GM21737 (cell line): ENCODE results near the gene TTC19.
"Not testable (repeated sequence)": the region's sequence is repeated elsewhere in the genome, so short reads cannot be mapped to it uniquely, and the experiment has no call there.

Source experiments
- ATAC-seq: cut with Tn5 transposase; IDR thresholded peaks from one replicate; pipeline ENCODE4 v1.9.1; 2021; ENCODE audit warnings: mild to moderate bottlenecking, moderate library complexity; ENCODE audit not compliant: unreplicated experiment

The TTC19 gene

GRCh38 chr17:15972497-15972951 is 27.1 kb upstream of the TTC19 start:
- no peak for ATAC-seq

- ATAC-seq = no peak
These were observed 26.6 kb upstream of the TTC19 start for GRCh38 chr17:15973016-15973415.

GRCh38 chr17:15973834-15974233 is 25.8 kb upstream of the TTC19 start:
- ATAC-seq = no peak

- no peak for ATAC-seq
These were observed 21.7 kb upstream of the TTC19 start for GRCh38 chr17:15977894-15978293.

GRCh38 chr17:15978606-15979005 is 21.0 kb upstream of the TTC19 start:
- no peak for ATAC-seq

GRCh38 chr17:15979013-15979412 is 20.6 kb upstream of the TTC19 start:
- ATAC-seq = not testable (repeated sequence)

GRCh38 chr17:15981208-15981607 is 18.4 kb upstream of the TTC19 start:
- ATAC-seq = no peak

- ATAC-seq = no peak
These were observed 17.7 kb upstream of the TTC19 start for GRCh38 chr17:15981646-15982580.

- ATAC-seq = no peak
These were observed 3.3 kb upstream of the TTC19 start for GRCh38 chr17:15996322-15996721.

- ATAC-seq = no peak
These were observed 1.5 kb upstream of the TTC19 start for GRCh38 chr17:15998031-15998562.

- peak; percentile 39 for ATAC-seq
These were observed 577 bp downstream of the TTC19 start for GRCh38 chr17:15999974-16000827.

- no peak for ATAC-seq
These were observed 1.7 kb downstream of the TTC19 start for GRCh38 chr17:16001226-16001897.

GRCh38 chr17:16002708-16003260 is 3.2 kb downstream of the TTC19 start:
- ATAC-seq = no peak

GRCh38 chr17:16003841-16004240 is 4.2 kb downstream of the TTC19 start:
- ATAC-seq = no peak

- no peak for ATAC-seq
These were observed 6.0 kb downstream of the TTC19 start for GRCh38 chr17:16005636-16006035.

GRCh38 chr17:16007439-16007838 is 7.8 kb downstream of the TTC19 start:
- no peak for ATAC-seq

GRCh38 chr17:16013943-16014407 is 14.4 kb downstream of the TTC19 start:
- ATAC-seq = no peak

GRCh38 chr17:16019347-16019746 is 19.7 kb downstream of the TTC19 start:
- ATAC-seq = no peak

- no peak for ATAC-seq
These were observed 24.3 kb downstream of the TTC19 start for GRCh38 chr17:16023881-16024280.

GRCh38 chr17:16025202-16025601 is 25.6 kb downstream of the TTC19 start:
- ATAC-seq = no peak
